Liver (tissue), 9 donors: ENCODE measurements around the gene KIF2C. TPM values are rescaled to one million over a fixed set of nuclear protein-coding genes. Genes with fewer than 3 reads are reported as not detected.
"Not testable (repeated sequence)": the region's sequence is repeated elsewhere in the genome, so short reads cannot be mapped to it uniquely, and the experiment has no call there.

Source experiments
- DNase-seq: peaks from one replicate; pipeline ENCODE4 v3.0.0-alpha.2; 2017; ENCODE audit warnings: low spot score
- H3K27ac ChIP-seq, 2 donors: one replicate each; pipeline ENCODE4 v1.7.0; 2013; ENCODE audit warnings: inconsistent platforms in 2 of 2, low read length in 2 of 2, control low read depth in 1 of 2, low read depth in 1 of 2, mild to moderate bottlenecking in 1 of 2
- H3K27me3 ChIP-seq, 4 donors: one replicate each; pipeline versions ENCODE4 v1.6.1 to v1.7.0; 2013; ENCODE audit warnings: low read length in 3 of 4, inconsistent platforms in 1 of 4, mild to moderate bottlenecking in 1 of 4, moderate library complexity in 1 of 4; ENCODE audit not compliant: control insufficient read depth in 4 of 4, insufficient read depth in 4 of 4
- H3K36me3 ChIP-seq, 4 donors: one replicate each; pipeline versions ENCODE4 v1.6.1 to v1.7.0; 2013; ENCODE audit warnings: low read length in 3 of 4, mild to moderate bottlenecking in 3 of 4, low read depth in 1 of 4, moderate library complexity in 1 of 4; ENCODE audit not compliant: control insufficient read depth in 4 of 4, insufficient read depth in 3 of 4
- H3K4me1 ChIP-seq, 4 donors: one replicate each; pipeline versions ENCODE4 v1.6.1 to v1.7.0; 2013; ENCODE audit warnings: low read length in 3 of 4, mild to moderate bottlenecking in 3 of 4, moderate library complexity in 1 of 4; ENCODE audit not compliant: control insufficient read depth in 4 of 4, insufficient read depth in 4 of 4
- H3K4me3 ChIP-seq, 3 donors: one replicate each; pipeline versions ENCODE4 v1.6.1 to v1.7.0; 2013; ENCODE audit warnings: low read length in 3 of 3, control low read depth in 1 of 3, low read depth in 1 of 3, mild to moderate bottlenecking in 1 of 3
- H3K9ac ChIP-seq, 2 donors: one replicate each; pipeline ENCODE4 v1.7.0; 2013; ENCODE audit warnings: low read length in 2 of 2, mild to moderate bottlenecking in 2 of 2, moderate library complexity in 2 of 2, control low read depth in 1 of 2, low read depth in 1 of 2
- H3K9me3 ChIP-seq, 4 donors: one replicate each; pipeline versions ENCODE4 v1.6.1 to v1.7.0; 2013; ENCODE audit warnings: low read length in 3 of 4; ENCODE audit not compliant: control insufficient read depth in 4 of 4
- ATF3 ChIP-seq: IDR thresholded peaks from 2 replicates; pipeline ENCODE4 v1.6.1; 2016; ENCODE audit warnings: antibody characterized with exemption
- CTCF ChIP-seq: fragments of 150-350 bp; IDR thresholded peaks from 2 replicates; pipeline ENCODE4 v1.5.1; 2017; ENCODE audit warnings: improper control_type of control experiment, low read depth, low read length; ENCODE audit not compliant: missing input control
- EGR1 ChIP-seq, 2 donors: IDR thresholded peaks; 2 replicates each; pipeline ENCODE4 v1.6.1; 2016 to 2018; ENCODE audit warnings: antibody characterized with exemption in 2 of 2, low read depth in 2 of 2
- FOXA1 ChIP-seq: IDR thresholded peaks from 2 replicates; pipeline ENCODE4 v1.6.1; 2016; ENCODE audit warnings: antibody characterized with exemption
- FOXA2 ChIP-seq: IDR thresholded peaks from 2 replicates; pipeline ENCODE4 v1.6.1; 2016; ENCODE audit warnings: antibody characterized with exemption
- GABPA ChIP-seq, 2 donors: IDR thresholded peaks in 1 of 2; conservative IDR thresholded peaks in 1 of 2; 2 replicates each; pipeline ENCODE4 v1.6.1; 2016; ENCODE audit warnings: antibody characterized with exemption in 2 of 2, mild to moderate bottlenecking in 1 of 2, moderate library complexity in 1 of 2
- HNF4G ChIP-seq: IDR thresholded peaks from 2 replicates; pipeline ENCODE4 v1.6.1; 2016; ENCODE audit warnings: antibody characterized with exemption
- NR2F2 ChIP-seq: IDR thresholded peaks from 2 replicates; pipeline ENCODE4 v1.6.1; 2016; ENCODE audit warnings: antibody characterized with exemption
- RAD21 ChIP-seq, 2 donors: IDR thresholded peaks; 2 replicates each; pipeline ENCODE4 v1.6.1; 2016; ENCODE audit warnings: antibody characterized with exemption in 2 of 2, mild to moderate bottlenecking in 2 of 2
- REST ChIP-seq: IDR thresholded peaks from 2 replicates; pipeline ENCODE4 v1.6.1; 2016; ENCODE audit warnings: antibody characterized with exemption, mild to moderate bottlenecking
- RXRA ChIP-seq, 2 donors: IDR thresholded peaks; 2 replicates each; pipeline ENCODE4 v1.6.1; 2017 to 2018; ENCODE audit warnings: antibody characterized with exemption in 2 of 2, mild to moderate bottlenecking in 1 of 2
- TAF1 ChIP-seq: conservative IDR thresholded peaks from 2 replicates; pipeline ENCODE4 v1.6.1; 2016; ENCODE audit warnings: antibody characterized with exemption, mild to moderate bottlenecking
- YY1 ChIP-seq: IDR thresholded peaks from 2 replicates; pipeline ENCODE4 v1.6.1; 2016; ENCODE audit warnings: antibody characterized with exemption, mild to moderate bottlenecking
- WGBS: extraction: QIAGEN DNeasy Blood & Tissue Kit; methylation state at CpG from one replicate; pipeline ENCODE4 v1.1.7; 2013; 5-methylcytosine and 5-hydroxymethylcytosine counted together
- polyA plus RNA-seq, 2 donors: library from polyadenylated mRNA; stranded (reverse) in 1 of 2; unstranded in 1 of 2; fragments of 200-250 nt in 1 of 2; fragments of >200 nt in 1 of 2; fragmentation: Nextera tagmentation in 1 of 2; extraction: Ambion mirVana in 1 of 2; gene quantifications; one replicate each; pipeline versions ENCODE4 v1.2.1 to v1.2.3, GENCODE V29; 2013 to 2015
- total RNA-seq, 2 donors: library from RNA; depleted of rRNA; stranded (reverse); fragments of >200 nt; gene quantifications; one replicate each; pipeline ENCODE4 v1.2.3, GENCODE V29; 2014
- TF ChIP-seq, protein P1 (sequence below): IDR thresholded peaks from 2 replicates; pipeline ENCODE4 v1.6.1; 2016; ENCODE audit warnings: antibody characterized with exemption
- donor health status: healthy.
- donor health status: healthy.
- donor health status: healthy.
- donor health status: healthy.
- donor health status: healthy.

The KIF2C gene
- total and polyA plus RNA-seq, 4 donors, result 0.17 to 26.7 (median 0.73) TPM

GRCh38 chr1:44792736-44793502, 53.3 kb downstream of the KIF2C start:
- H3K27me3 ChIP-seq, result no peaks in the 10 kb centered on the region
- DNase-seq, result no peak
- H3K4me3 ChIP-seq, result no peak overlapping the region
- no peaks in the 10 kb centered on the region for H3K9me3 ChIP-seq
- H3K9ac ChIP-seq, result no peak overlapping the region
- WGBS, result 88% methylated on average over 9 of the region's 9 CpGs
- H3K36me3 ChIP-seq, result no peaks in the 10 kb centered on the region
- H3K4me1 ChIP-seq, result no peaks in the 10 kb centered on the region
- H3K27ac ChIP-seq, result no peak overlapping the region
- TF ChIP-seq ATF3 (no peak), TAF1 (no peak), EGR1 (IDR thresholded peaks at IDR 0.05; ENCODE audit: low read depth in 2 of 2) (no peak), HNF4G (no peak), RXRA (IDR thresholded peaks at IDR 0.05) (no peak), FOXA1 (no peak), REST (no peak), FOXA2 (no peak), YY1 (no peak), CTCF (no peak), GABPA (IDR thresholded peaks at IDR 0.05 in 1 of 2, conservative IDR thresholded peaks at IDR 0.05 in 1 of 2) (no peak), RAD21 (IDR thresholded peaks at IDR 0.05) (no peak), NR2F2 (no peak)
- TF ChIP-seq, protein P1, sequence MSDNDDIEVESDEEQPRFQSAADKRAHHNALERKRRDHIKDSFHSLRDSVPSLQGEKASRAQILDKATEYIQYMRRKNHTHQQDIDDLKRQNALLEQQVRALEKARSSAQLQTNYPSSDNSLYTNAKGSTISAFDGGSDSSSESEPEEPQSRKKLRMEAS, result no peak

- not testable (repeated sequence) for H3K9ac ChIP-seq, DNase-seq, H3K4me3 ChIP-seq, H3K9me3 ChIP-seq, H3K27ac ChIP-seq, H3K36me3 ChIP-seq, H3K27me3 ChIP-seq
- 78% methylated on average over 8 of the region's 8 CpGs for WGBS
- peaks cover 2 to 12% (median 7%) of the 10 kb centered on the region in 4 donors for H3K4me1 ChIP-seq
Measured at GRCh38 chr1:44797886-44798285, 58.2 kb downstream of the KIF2C start.
